ENCODE results near the gene JAKMIP3.

- TF ChIP-seq CTCF (IDR thresholded peaks at IDR 0.05): peak in 1 of 3 donors; percentile 73
- no peak for TF ChIP-seq POLR2A (IDR thresholded peaks at IDR 0.05)
Observed at GRCh38 chr10:132023092-132023811, 42.5 kb upstream of the JAKMIP3 start.
